ENCODE data around the gene PCDHB7. TPM values are rescaled to one million over a fixed set of nuclear protein-coding genes. Genes with fewer than 3 reads are reported as not detected.
"Not testable (repeated sequence)": the region's sequence is repeated elsewhere in the genome, so short reads cannot be mapped to it uniquely, and the experiment has no call there.

Gene PCDHB7
- polyA plus RNA-seq, 1 donor = 4.5 TPM

GRCh38 chr5:141179371-141179770 lies 6.9 kb downstream of the PCDHB7 start:
- DNase-seq = not testable (repeated sequence)

- DNase-seq = not testable (repeated sequence)
Observed at GRCh38 chr5:141179876-141180275, 7.4 kb downstream of the PCDHB7 start.

GRCh38 chr5:141180313-141180712 lies 7.9 kb downstream of the PCDHB7 start:
- DNase-seq = no peak

- no peak for DNase-seq
Observed at GRCh38 chr5:141182248-141182647, 9.8 kb downstream of the PCDHB7 start, which contains the start of gene PCDHB16. Gene PCDHB16 (plus strand): TSS chr5:141182387. CDS start chr5:141182560, 173 bp downstream.

- not testable (repeated sequence) for DNase-seq
Observed at GRCh38 chr5:141184117-141184855, 11.8 kb downstream of the PCDHB7 start.

GRCh38 chr5:141186897-141187512 lies 14.6 kb downstream of the PCDHB7 start, which contains the start of gene PCDHB9:
Gene PCDHB9 (plus strand): TSS chr5:141187161. CDS start chr5:141187319, 158 bp downstream.
- DNase-seq = no peak

GRCh38 chr5:141188682-141189081 lies 16.2 kb downstream of the PCDHB7 start:
- not testable (repeated sequence) for DNase-seq

GRCh38 chr5:141189131-141189530 lies 16.7 kb downstream of the PCDHB7 start:
- DNase-seq = not testable (repeated sequence)

GRCh38 chr5:141192110-141192725 lies 19.8 kb downstream of the PCDHB7 start, which contains the start of gene PCDHB10:
Gene PCDHB10 (plus strand): TSS chr5:141192353. CDS start chr5:141192553, 200 bp downstream.
- no peak for DNase-seq

- DNase-seq = not testable (repeated sequence)
Observed at GRCh38 chr5:141194332-141194731, 21.9 kb downstream of the PCDHB7 start.

- no peak for DNase-seq
Observed at GRCh38 chr5:141196363-141196762, 23.9 kb downstream of the PCDHB7 start.

GRCh38 chr5:141199359-141200235 lies 27.2 kb downstream of the PCDHB7 start, which contains the start of gene PCDHB11:
Gene PCDHB11 (plus strand): TSS chr5:141199627. CDS start chr5:141199775, 148 bp downstream.
- DNase-seq = no peak

- not testable (repeated sequence) for DNase-seq
Observed at GRCh38 chr5:141201126-141201525, 28.7 kb downstream of the PCDHB7 start.

GRCh38 chr5:141201646-141202045 lies 29.2 kb downstream of the PCDHB7 start:
- DNase-seq = not testable (repeated sequence)

- no peak for DNase-seq
Observed at GRCh38 chr5:141208478-141208877, 36.0 kb downstream of the PCDHB7 start, which contains the start of gene PCDHB12. Gene PCDHB12 (plus strand): TSS chr5:141208719. CDS start chr5:141208908, 189 bp downstream.

GRCh38 chr5:141210281-141210680 lies 37.8 kb downstream of the PCDHB7 start:
- not testable (repeated sequence) for DNase-seq

- DNase-seq = not testable (repeated sequence)
Observed at GRCh38 chr5:141210849-141211248, 38.4 kb downstream of the PCDHB7 start.

GRCh38 chr5:141213656-141214339 lies 41.4 kb downstream of the PCDHB7 start, which contains the start of gene PCDHB13:
Gene PCDHB13 (plus strand): TSS chr5:141213919. CDS start chr5:141214124, 205 bp downstream.
- DNase-seq = not testable (repeated sequence)

- DNase-seq = not testable (repeated sequence)
Observed at GRCh38 chr5:141214583-141214982, 42.1 kb downstream of the PCDHB7 start.

- not testable (repeated sequence) for DNase-seq
Observed at GRCh38 chr5:141215504-141215903, 43.1 kb downstream of the PCDHB7 start.

- not testable (repeated sequence) for DNase-seq
Observed at GRCh38 chr5:141216035-141216434, 43.6 kb downstream of the PCDHB7 start.

Measured in left kidney (tissue), 2 donors.